Suprapubic skin (tissue), 4 donors: ENCODE data around the gene AUTS2. TPM values are rescaled to one million over a fixed set of nuclear protein-coding genes. Genes with fewer than 3 reads are reported as not detected.

Source experiments
- DNase-seq, 2 donors: peaks; one replicate each; pipeline ENCODE4 v3.0.0-alpha.2; 2019; ENCODE audit warnings: low spot score in 2 of 2
- H3K27ac ChIP-seq: fragments of 200-600 bp; sonication (generic); one replicate; pipeline ENCODE4 v1.5.1; 2019
- H3K27me3 ChIP-seq: fragments of 200-600 bp; sonication (generic); one replicate; pipeline ENCODE4 v1.5.1; 2019
- H3K36me3 ChIP-seq: fragments of 200-600 bp; sonication (generic); one replicate; pipeline ENCODE4 v1.5.1; 2019
- H3K4me1 ChIP-seq: fragments of 200-600 bp; sonication (generic); one replicate; pipeline ENCODE4 v1.5.1; 2019
- H3K4me3 ChIP-seq: fragments of 200-600 bp; sonication (generic); one replicate; pipeline ENCODE4 v1.5.1; 2019; ENCODE audit warnings: mild to moderate bottlenecking
- H3K9me3 ChIP-seq: fragments of 200-600 bp; sonication (generic); one replicate; pipeline ENCODE4 v1.5.1; 2019
- EP300 ChIP-seq: sonication (generic); formaldehyde crosslinking; IDR thresholded peaks from one replicate; pipeline ENCODE4 v1.6.1; 2017; ENCODE audit warnings: antibody characterized with exemption
- POLR2A ChIP-seq, 2 donors: fragments of 450-650 bp; IDR thresholded peaks; one replicate each; pipeline ENCODE4 v1.6.1; 2017; ENCODE audit warnings: antibody characterized with exemption in 2 of 2, mild to moderate bottlenecking in 2 of 2, moderate library complexity in 2 of 2
- POLR2AphosphoS5 ChIP-seq, 3 donors: sonication (generic); formaldehyde crosslinking; IDR thresholded peaks; one replicate each; pipeline ENCODE4 v1.6.1; 2017; ENCODE audit warnings: antibody characterized with exemption in 3 of 3
- WGBS: methylation state at CpG from one replicate; pipeline ENCODE4 v1.1.5; 2018; 5-methylcytosine and 5-hydroxymethylcytosine counted together
- total RNA-seq, 4 donors: library from RNA; depleted of rRNA; stranded (reverse); fragments of >200 nt; gene quantifications; one replicate each; pipeline ENCODE4 v1.1.0, GENCODE V29; 2016
- TF ChIP-seq, protein P1 (sequence below), 2 donors: fragments of 200-600 bp in 1 of 2; fragments of 450-650 bp in 1 of 2; sonication (generic) in 1 of 2; IDR thresholded peaks; one replicate each; pipeline ENCODE4 v1.5.1; 2016 to 2019; ENCODE audit warnings: antibody characterized with exemption in 2 of 2, mild to moderate bottlenecking in 1 of 2, moderate library complexity in 1 of 2

AUTS2 gene
- total RNA-seq, 4 donors from 2014 or later, result 31.0 to 102 (median 56.4) TPM

DNA sequence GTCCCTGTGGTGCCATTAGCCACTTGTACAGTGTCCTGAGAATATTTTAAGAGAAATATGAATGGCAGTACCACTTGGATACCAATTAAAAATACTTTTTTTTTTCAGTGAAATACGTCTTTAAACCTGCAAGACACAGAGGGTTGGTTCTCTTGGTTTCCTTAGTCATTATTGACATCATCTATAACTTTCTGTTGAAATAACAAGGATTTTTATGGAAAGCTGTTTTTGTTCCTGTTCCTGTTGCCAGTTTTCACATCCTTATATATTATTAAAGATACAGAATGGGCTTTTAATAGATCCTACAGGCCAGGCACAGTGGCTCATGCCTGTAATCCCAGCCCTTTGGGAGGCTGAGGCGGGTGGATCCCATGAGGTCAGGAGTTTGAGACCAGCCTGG is 579.9 kb downstream of the AUTS2 start:
- H3K4me3 ChIP-seq, result no peak overlapping the region
- no peak for DNase-seq
- no peaks in the 10 kb centered on the region for H3K27me3 ChIP-seq
- 87% methylated on average over 2 of the region's 2 CpGs for WGBS
- no peaks in the 10 kb centered on the region for H3K9me3 ChIP-seq
- TF ChIP-seq EP300 (no peak), POLR2A (IDR thresholded peaks at IDR 0.05) (no peak), POLR2AphosphoS5 (IDR thresholded peaks at IDR 0.05) (no peak)
- TF ChIP-seq, protein P1, sequence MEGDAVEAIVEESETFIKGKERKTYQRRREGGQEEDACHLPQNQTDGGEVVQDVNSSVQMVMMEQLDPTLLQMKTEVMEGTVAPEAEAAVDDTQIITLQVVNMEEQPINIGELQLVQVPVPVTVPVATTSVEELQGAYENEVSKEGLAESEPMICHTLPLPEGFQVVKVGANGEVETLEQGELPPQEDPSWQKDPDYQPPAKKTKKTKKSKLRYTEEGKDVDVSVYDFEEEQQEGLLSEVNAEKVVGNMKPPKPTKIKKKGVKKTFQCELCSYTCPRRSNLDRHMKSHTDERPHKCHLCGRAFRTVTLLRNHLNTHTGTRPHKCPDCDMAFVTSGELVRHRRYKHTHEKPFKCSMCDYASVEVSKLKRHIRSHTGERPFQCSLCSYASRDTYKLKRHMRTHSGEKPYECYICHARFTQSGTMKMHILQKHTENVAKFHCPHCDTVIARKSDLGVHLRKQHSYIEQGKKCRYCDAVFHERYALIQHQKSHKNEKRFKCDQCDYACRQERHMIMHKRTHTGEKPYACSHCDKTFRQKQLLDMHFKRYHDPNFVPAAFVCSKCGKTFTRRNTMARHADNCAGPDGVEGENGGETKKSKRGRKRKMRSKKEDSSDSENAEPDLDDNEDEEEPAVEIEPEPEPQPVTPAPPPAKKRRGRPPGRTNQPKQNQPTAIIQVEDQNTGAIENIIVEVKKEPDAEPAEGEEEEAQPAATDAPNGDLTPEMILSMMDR (IDR thresholded peaks at IDR 0.05), result no peak
- H3K36me3 ChIP-seq, result no peaks in the 10 kb centered on the region
- H3K4me1 ChIP-seq, result peaks cover 11% of the 10 kb centered on the region
- no peak overlapping the region for H3K27ac ChIP-seq

DNA sequence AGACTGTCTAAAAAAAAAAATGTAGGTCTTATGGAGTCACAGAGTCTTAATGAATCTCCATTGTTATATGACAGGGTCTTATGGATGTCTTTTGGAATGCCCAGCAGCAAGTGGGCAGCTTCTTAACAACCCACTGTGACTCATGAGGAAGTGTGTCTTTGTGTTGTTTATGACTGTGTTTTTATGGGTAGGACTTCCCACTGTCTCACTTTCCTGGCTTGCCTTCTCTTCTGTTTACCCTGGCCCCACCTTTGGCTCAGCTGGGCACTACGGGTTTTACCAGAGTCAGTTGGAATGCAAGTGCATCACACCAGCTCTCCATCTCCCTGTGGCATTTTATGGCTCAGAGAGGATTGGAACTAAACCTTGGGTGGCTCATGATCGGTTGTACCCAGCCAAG is 580.5 kb downstream of the AUTS2 start:
- H3K4me1 ChIP-seq, result peaks cover 11% of the 10 kb centered on the region
- no peak overlapping the region for H3K4me3 ChIP-seq
- no peaks in the 10 kb centered on the region for H3K9me3 ChIP-seq
- no peak overlapping the region for H3K27ac ChIP-seq
- no peaks in the 10 kb centered on the region for H3K36me3 ChIP-seq
- no peak for TF ChIP-seq POLR2A (IDR thresholded peaks at IDR 0.05)
- no peak for TF ChIP-seq EP300
- TF ChIP-seq, protein P1 (IDR thresholded peaks at IDR 0.05), result no peak
- no peak for TF ChIP-seq POLR2AphosphoS5 (IDR thresholded peaks at IDR 0.05)
- WGBS, result 68% methylated on average over 2 of the region's 2 CpGs
- H3K27me3 ChIP-seq, result no peaks in the 10 kb centered on the region
- DNase-seq, result no peak

DNA sequence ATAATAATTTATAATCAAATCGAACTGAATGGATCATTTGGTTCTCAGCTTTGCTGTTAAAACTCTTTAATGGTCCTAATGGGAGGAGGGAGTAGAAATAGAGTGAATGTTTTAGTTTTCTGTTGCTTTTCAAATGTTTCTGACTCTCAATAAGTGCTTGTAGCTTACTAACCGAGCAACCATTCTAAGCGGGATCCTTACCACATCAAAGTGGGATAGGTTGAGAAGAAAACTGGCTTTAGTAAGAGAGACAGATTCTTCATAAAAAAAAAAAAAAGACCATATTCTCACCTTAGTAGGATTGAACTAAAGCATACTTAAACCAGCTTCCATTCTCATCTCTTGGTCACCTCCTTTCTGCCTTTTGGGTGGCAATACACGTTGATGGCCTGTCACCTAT is 584.2 kb downstream of the AUTS2 start:
- no peak for DNase-seq
- Histone ChIP-seq H3K4me3 (no peak overlapping the region), H3K9me3 (no peaks in the 10 kb centered on the region), H3K4me1 (peaks cover 6% of the 10 kb centered on the region), H3K36me3 (no peaks in the 10 kb centered on the region), H3K27ac (no peak overlapping the region), H3K27me3 (no peaks in the 10 kb centered on the region)
- TF ChIP-seq EP300 (no peak), POLR2A (IDR thresholded peaks at IDR 0.05) (no peak), POLR2AphosphoS5 (IDR thresholded peaks at IDR 0.05) (no peak)
- TF ChIP-seq, protein P1 (IDR thresholded peaks at IDR 0.05), result no peak
- WGBS, result 94% methylated on average over 4 of the region's 4 CpGs

DNA sequence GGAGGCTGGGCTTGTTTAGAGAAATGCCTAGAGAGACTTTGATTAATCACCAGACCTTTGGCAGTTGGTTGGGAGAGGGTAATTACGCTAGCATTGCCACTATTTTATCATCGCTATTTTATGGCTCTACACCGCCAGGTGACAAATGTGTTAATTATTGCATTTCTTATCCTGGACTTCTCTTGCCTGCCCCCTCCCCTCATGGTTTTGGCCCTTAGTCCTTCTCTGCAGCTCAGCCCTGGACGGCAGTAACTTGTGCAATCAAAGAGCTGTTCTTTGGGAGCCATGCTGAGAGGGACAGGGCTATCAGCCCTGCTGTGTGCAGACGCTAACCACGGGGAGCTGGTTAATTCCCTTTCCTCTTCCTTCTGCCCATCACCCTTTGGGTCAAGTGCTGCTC is 585.0 kb downstream of the AUTS2 start:
- no peak for DNase-seq
- TF ChIP-seq POLR2A (IDR thresholded peaks at IDR 0.05) (no peak), EP300 (no peak), POLR2AphosphoS5 (IDR thresholded peaks at IDR 0.05) (no peak)
- TF ChIP-seq, protein P1 (IDR thresholded peaks at IDR 0.05), result no peak
- Histone ChIP-seq H3K27ac (no peak overlapping the region), H3K27me3 (no peaks in the 10 kb centered on the region), H3K9me3 (no peaks in the 10 kb centered on the region), H3K4me1 (peaks cover 6% of the 10 kb centered on the region), H3K4me3 (no peak overlapping the region), H3K36me3 (no peaks in the 10 kb centered on the region)
- 89% methylated on average over 6 of the region's 6 CpGs for WGBS

DNA sequence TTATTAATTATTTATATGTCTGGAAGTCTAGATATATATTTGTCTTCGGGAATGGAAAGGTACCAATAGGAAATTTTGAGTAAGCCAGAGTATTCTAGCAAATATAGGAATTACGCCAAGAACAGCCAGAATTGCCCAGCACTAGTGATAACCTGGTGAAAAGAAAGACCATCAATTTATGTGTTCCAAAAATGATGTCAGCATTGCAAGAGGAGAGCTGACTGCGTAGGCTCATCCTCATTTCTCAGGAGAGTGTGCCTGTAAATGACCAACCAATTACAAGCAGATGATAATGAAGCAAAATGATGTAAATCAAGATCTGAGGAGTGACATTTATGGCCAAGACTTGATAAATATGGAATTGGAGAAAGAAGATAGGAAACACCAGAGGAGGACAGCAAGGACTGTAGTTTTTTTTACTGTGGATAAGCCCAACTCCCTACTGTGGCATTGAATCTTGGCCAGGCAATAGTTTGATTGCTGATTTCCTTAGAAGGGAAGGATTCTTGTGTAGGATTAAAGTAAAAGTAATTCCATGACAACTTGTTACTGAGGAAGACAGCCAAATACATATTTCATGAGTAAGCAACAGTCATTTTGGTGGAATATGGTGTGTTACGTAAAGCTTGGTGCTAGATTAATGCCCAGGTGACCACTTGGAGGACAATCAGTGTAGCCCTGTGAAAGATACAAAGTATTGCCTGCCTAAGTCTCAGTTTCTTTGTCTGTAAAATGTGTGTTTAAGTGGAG is 590.8 kb downstream of the AUTS2 start:
- no peaks in the 10 kb centered on the region for H3K27me3 ChIP-seq
- DNase-seq, result no peak
- TF ChIP-seq POLR2A (IDR thresholded peaks at IDR 0.05), result no peak
- TF ChIP-seq, protein P1 (IDR thresholded peaks at IDR 0.05), result no peak
- no peak for TF ChIP-seq EP300
- no peak for TF ChIP-seq POLR2AphosphoS5 (IDR thresholded peaks at IDR 0.05)
- WGBS, result 95% methylated on average over 4 of the region's 4 CpGs
- H3K27ac ChIP-seq, result no peak overlapping the region
- no peaks in the 10 kb centered on the region for H3K4me1 ChIP-seq
- H3K36me3 ChIP-seq, result no peaks in the 10 kb centered on the region
- H3K4me3 ChIP-seq, result no peak overlapping the region
- H3K9me3 ChIP-seq, result no peaks in the 10 kb centered on the region
